ENCODE results near the gene SIPA1L3. TPM values are rescaled to one million over a fixed set of nuclear protein-coding genes. Genes with fewer than 3 reads are reported as not detected.

Gene SIPA1L3
- total and polyA plus RNA-seq, 2 donors from 2014 or later: 5.8 to 61.7 TPM

- no peak for TF ChIP-seq CTCF (IDR thresholded peaks at IDR 0.05; ENCODE audit: borderline replicate concordance, extremely low read depth, insufficient read depth)
- Histone ChIP-seq H3K9ac (ENCODE audit: low read length in 3 of 3) (no peak overlapping the region), H3K27ac (ENCODE audit: low read depth in 2 of 2, low read length in 2 of 2) (no peak overlapping the region), H3K9me3 (ENCODE audit: control insufficient read depth in 2 of 3, insufficient read depth in 1 of 3, low read length in 3 of 3) (no peaks in the 10 kb centered on the region), H3K4me3 (ENCODE audit: low read length in 3 of 3) (no peak overlapping the region), H3K4me1 (ENCODE audit: control insufficient read depth in 2 of 3, insufficient read depth in 2 of 3, low read depth in 1 of 3, low read length in 3 of 3) (no peaks in the 10 kb centered on the region), H3K36me3 (ENCODE audit: control insufficient read depth in 2 of 3, insufficient read depth in 3 of 3, low read length in 3 of 3) (no peaks in the 10 kb centered on the region), H3K27me3 (ENCODE audit: control insufficient read depth, insufficient read depth, low read length) (no peaks in the 10 kb centered on the region)
- DNase-seq (no peak), FAIRE-seq (no peak)
- intact Hi-C loops (cut with DNase I): no loop called here
Measured at GRCh38 chr19:37867831-37868230, 39.2 kb upstream of the SIPA1L3 start.

GRCh38 chr19:37869766-37870340, 37.2 kb upstream of the SIPA1L3 start:
- intact Hi-C loops (cut with DNase I): no loop called here
- no peak for FAIRE-seq
- no peak overlapping the region for H3K27ac ChIP-seq (ENCODE audit: low read depth in 2 of 2, low read length in 2 of 2)
- H3K36me3 ChIP-seq (ENCODE audit: control insufficient read depth in 2 of 3, insufficient read depth in 3 of 3, low read length in 3 of 3): no peaks in the 10 kb centered on the region
- TF ChIP-seq CTCF (IDR thresholded peaks at IDR 0.05; ENCODE audit: borderline replicate concordance, extremely low read depth, insufficient read depth): no peak
- no peaks in the 10 kb centered on the region for H3K9me3 ChIP-seq (ENCODE audit: control insufficient read depth in 2 of 3, insufficient read depth in 1 of 3, low read length in 3 of 3)
- H3K27me3 ChIP-seq (ENCODE audit: control insufficient read depth, insufficient read depth, low read length): no peaks in the 10 kb centered on the region
- H3K4me3 ChIP-seq (ENCODE audit: low read length in 3 of 3): no peak overlapping the region
- no peak overlapping the region for H3K9ac ChIP-seq (ENCODE audit: low read length in 3 of 3)
- DNase-seq: no peak
- no peaks in the 10 kb centered on the region for H3K4me1 ChIP-seq (ENCODE audit: control insufficient read depth in 2 of 3, insufficient read depth in 2 of 3, low read depth in 1 of 3, low read length in 3 of 3)

GRCh38 chr19:37872383-37872782, 34.6 kb upstream of the SIPA1L3 start:
- Histone ChIP-seq H3K36me3 (ENCODE audit: control insufficient read depth in 2 of 3, insufficient read depth in 3 of 3, low read length in 3 of 3) (no peaks in the 10 kb centered on the region), H3K4me1 (ENCODE audit: control insufficient read depth in 2 of 3, insufficient read depth in 2 of 3, low read depth in 1 of 3, low read length in 3 of 3) (no peaks in the 10 kb centered on the region), H3K4me3 (ENCODE audit: low read length in 3 of 3) (no peak overlapping the region), H3K9ac (ENCODE audit: low read length in 3 of 3) (no peak overlapping the region), H3K27ac (ENCODE audit: low read depth in 2 of 2, low read length in 2 of 2) (no peak overlapping the region), H3K9me3 (ENCODE audit: control insufficient read depth in 2 of 3, insufficient read depth in 1 of 3, low read length in 3 of 3) (no peaks in the 10 kb centered on the region), H3K27me3 (ENCODE audit: control insufficient read depth, insufficient read depth, low read length) (no peaks in the 10 kb centered on the region)
- FAIRE-seq (no peak), DNase-seq (no peak)
- intact Hi-C loops (cut with DNase I): no loop called here
- no peak for TF ChIP-seq CTCF (IDR thresholded peaks at IDR 0.05; ENCODE audit: borderline replicate concordance, extremely low read depth, insufficient read depth)

- no peak for FAIRE-seq
- DNase-seq: peak in 4 of 5 donors; percentile 62 to 88 (median 82)
- H3K9ac ChIP-seq (ENCODE audit: low read length in 3 of 3): no peak overlapping the region
- intact Hi-C loops (cut with DNase I): no loop called here
- H3K27me3 ChIP-seq (ENCODE audit: control insufficient read depth, insufficient read depth, low read length): no peaks in the 10 kb centered on the region
- no peaks in the 10 kb centered on the region for H3K4me1 ChIP-seq (ENCODE audit: control insufficient read depth in 2 of 3, insufficient read depth in 2 of 3, low read depth in 1 of 3, low read length in 3 of 3)
- H3K36me3 ChIP-seq (ENCODE audit: control insufficient read depth in 2 of 3, insufficient read depth in 3 of 3, low read length in 3 of 3): no peaks in the 10 kb centered on the region
- H3K27ac ChIP-seq (ENCODE audit: low read depth in 2 of 2, low read length in 2 of 2): no peak overlapping the region
- no peaks in the 10 kb centered on the region for H3K9me3 ChIP-seq (ENCODE audit: control insufficient read depth in 2 of 3, insufficient read depth in 1 of 3, low read length in 3 of 3)
- no peak overlapping the region for H3K4me3 ChIP-seq (ENCODE audit: low read length in 3 of 3)
- TF ChIP-seq CTCF (IDR thresholded peaks at IDR 0.05; ENCODE audit: borderline replicate concordance, extremely low read depth, insufficient read depth): no peak
Measured at GRCh38 chr19:37874784-37875183, 32.2 kb upstream of the SIPA1L3 start.
